IPS-11a (cell line): Measurements from ENCODE around the gene ZGLP1.
"Not testable (repeated sequence)": the region's sequence is repeated elsewhere in the genome, so short reads cannot be mapped to it uniquely, and the experiment has no call there.

ENCODE experiments used
- H3K4me3 ChIP-seq: one replicate; pipeline ENCODE4 v1.5.1; 2013; ENCODE audit warnings: low read depth, low read length, control low read depth

ZGLP1 gene

DNA sequence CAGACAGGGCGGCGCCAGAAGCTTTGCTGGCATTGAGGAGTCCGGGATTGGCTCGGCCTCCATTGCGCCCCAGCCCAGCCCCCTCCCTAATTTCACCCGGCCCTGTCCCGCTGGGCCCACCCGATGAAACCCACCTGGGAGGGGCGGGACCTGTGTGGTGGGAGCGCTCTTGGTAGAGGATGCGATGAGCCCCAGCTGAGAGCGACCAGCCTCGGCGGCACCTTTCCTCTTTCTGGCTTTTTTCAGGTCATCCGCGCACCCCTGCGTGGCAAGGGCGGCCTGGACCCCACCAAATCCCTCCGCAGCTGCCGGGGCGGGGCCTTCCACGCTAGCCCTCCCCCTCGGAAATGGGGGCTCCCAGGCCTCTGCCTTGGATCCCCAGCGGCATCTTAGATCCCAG, at the start of gene ZGLP1:
Gene ZGLP1, minus strand, starts transcription at position 393 of the 400 bp plus-strand sequence.
- H3K4me3 ChIP-seq: no peak within 1 kb of the TSS

DNA sequence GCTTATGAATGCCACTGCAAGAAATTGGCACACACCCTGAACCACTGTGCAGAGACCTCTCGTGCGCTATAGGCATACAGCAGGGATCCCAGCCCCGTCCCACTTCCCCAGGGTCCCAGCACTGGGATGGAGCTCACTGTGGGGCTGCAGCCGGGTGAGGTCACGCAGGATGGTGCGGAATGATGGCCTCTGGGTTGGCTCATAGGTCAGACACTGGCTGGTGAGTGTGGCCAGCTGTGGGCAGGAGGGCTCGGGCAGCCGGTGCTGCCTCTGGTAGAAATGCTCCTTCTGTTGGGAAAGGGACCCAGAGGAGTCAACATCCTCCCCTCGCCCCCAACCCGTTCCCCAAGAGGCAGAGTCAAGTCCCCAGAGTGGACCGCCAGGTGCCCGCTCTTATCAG, 46.8 kb upstream of the ZGLP1 start:
- H3K4me3 ChIP-seq: no peak overlapping the region

DNA sequence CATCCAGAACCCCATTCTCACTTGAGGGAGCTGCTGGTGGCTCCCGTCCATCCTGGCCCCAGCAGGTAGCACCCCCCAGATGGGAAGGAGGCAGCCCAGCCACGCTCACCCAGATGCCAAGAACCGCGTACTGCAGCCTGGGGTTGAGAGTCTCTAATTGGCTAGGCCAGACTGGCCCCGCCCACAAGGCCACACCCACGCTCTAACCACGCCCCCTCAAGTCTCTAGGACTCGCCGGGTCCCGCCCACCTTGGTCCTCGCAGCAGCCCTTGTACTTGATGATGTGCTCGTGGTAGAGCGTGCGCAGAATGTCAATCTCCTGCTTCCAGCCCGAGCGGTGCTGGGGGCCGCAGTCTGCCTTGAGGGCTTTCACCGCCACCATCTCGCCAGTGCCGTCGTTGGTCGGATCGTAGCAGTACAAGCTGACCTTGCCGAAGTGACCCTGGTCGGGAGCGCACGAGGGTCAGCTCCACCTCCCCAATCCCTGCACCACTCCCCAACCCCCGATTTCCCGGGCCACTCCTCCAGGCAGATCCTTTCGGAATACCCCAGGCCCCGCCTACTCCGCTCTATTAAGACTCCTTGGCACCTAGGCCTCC, 44.3 kb upstream of the ZGLP1 start:
- peak overlapping the region; percentile 65 for H3K4me3 ChIP-seq

DNA sequence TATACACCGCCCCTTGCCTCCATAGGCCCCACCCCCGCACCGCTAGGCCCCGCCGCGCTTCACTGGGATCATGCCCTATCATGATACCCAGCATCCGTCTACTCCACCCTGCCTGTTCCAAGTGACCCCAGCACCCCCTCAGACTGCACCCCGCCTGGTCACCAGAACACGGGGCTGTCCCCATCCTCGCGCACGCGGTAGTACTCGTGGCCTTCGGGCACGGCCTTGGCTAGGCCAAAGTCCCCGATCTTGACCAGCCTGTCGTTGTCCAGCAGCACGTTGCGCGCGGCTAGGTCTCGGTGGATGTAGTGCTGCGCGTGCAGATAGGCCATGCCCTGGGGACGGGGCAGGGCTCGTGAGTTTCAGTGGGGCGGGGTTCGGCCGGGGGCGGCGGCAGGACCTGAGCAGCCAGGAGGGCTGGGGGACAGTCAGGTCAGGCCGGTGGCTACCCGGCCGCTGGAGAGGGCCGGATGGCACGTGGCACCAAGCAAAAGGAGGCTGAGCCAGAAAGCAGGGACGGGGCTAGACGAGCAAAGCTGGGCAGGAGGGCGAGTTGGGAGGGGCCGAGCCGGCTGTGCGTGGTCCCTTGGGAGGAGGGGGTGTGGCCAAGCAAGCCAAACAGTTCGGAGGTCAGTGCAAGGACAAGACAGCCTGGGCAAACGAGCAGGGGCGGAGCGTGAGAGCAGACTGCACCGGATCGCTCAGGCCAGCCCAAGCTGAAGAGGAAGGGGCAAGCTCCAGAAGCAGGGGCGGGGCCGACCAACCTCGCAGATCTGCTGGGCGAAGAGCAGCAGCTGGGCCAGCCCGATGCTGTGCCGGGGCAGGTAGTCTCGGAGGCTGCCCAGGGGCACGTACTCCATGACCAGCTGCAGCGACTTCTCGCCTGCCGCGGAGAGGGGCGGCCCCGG, 43.4 kb upstream of the ZGLP1 start:
- peak overlapping the region; percentile 65 for H3K4me3 ChIP-seq

DNA sequence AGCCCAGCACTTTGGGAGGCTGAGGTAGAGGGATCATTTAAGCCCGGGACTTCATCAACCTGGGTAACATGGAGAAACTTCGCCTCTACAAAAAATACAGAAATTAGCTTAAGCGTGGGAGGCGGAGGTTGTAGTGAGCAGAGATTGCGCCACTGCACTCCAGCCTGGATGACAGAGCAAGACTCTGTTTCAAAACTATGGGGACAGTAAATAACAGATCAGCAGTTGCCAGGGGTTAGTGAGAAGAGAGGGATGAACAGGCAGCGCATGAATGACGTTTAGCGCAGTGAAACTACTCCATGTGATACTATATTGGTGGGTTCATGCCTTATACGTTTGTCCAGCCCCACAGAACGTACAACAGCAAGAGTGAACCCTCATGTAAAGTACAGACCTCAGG, 36.9 kb upstream of the ZGLP1 start:
- no peak overlapping the region for H3K4me3 ChIP-seq

DNA sequence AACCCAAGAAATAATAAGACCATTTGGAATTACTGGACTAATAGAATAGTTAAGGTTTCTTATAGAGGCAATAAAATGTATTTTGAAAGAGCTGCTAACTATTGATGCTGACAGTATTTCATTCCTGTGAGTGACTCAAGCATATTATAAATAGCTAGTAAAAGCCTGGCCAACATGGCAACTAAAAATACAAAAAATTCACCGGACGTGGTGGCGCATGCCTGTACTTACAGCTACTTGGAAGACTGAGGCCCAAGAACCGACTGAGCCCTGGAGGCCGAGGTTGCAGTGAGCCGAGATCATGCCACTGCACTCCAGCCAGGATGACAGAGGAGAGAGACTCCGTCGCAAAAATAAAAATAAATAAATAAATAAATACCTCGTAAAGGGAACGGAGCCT, 35.2 kb upstream of the ZGLP1 start:
- no peak overlapping the region for H3K4me3 ChIP-seq

DNA sequence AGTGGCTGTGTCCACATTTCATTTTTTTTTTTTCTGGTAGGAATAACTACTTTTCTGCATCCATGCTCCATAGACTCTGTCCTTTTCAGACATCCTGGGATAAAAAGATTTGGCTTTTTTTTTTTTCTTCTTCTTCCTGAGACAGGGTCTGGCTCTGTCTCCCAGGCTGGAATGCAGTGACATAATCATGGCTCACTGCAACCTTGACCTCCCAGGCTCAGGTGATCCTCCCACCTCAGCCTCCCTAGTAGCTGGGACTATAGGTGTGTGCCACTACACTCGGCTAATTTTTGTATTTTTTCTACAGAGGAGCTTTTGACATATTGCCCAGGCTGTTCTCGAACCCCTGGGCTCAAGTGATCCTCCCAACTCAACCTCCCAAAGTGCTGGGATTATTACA, 33.9 kb upstream of the ZGLP1 start:
- no peak overlapping the region for H3K4me3 ChIP-seq

DNA sequence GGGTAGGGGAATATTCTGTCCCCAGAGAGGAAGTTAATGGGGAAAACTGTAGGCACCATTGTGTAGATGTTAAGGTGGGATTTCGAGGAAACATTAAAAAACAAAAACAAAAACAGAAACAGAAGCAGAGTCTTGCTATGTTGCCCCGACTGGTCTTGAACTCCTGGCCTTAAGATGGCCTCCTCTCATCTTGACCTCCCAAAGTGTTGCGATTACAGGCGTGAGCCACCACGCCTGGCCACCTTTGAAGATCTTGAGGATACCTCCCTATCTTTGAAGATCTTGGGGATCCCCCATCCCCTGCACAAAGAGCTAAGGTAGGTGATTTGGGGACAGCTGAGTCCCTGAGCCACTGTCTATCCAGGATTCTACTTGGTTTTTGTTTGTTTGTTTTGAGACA, 30.4 kb upstream of the ZGLP1 start:
- H3K4me3 ChIP-seq: no peak overlapping the region

DNA sequence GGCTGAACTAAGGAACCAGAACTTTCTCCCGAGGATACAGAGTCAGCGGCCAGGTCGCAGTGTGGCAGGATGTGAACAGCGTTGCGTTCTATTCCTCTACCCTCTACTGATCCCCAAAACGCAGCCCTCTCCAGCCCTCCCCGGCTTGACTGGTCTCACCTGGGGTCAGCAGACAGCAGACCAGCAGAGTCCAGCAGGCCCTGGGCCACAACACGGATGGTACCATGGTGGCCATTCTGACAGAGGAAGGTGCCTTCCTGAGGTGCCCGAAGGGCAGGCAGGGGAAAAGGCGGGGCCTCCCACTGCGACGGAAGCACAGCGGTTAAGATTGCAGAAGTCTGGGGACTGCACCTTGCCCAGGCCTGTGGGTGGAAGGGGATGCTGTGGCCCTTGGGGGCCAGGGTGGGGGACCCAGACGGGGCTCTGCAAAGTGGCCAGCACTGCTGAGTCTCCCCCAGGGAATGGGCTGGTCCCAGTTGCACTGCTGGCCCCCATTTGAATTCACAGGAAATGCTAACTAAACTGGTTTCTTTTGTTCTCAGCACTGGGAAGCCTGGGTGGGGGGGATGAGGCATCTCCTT, 29.9 kb upstream of the ZGLP1 start, which contains the start of gene ICAM3:
Gene ICAM3, minus strand, starts transcription at position 245 of the 581 bp plus-strand sequence. Its CDS starts 10 bp downstream, at position 235.
- no peak within 1 kb of the TSS for H3K4me3 ChIP-seq

DNA sequence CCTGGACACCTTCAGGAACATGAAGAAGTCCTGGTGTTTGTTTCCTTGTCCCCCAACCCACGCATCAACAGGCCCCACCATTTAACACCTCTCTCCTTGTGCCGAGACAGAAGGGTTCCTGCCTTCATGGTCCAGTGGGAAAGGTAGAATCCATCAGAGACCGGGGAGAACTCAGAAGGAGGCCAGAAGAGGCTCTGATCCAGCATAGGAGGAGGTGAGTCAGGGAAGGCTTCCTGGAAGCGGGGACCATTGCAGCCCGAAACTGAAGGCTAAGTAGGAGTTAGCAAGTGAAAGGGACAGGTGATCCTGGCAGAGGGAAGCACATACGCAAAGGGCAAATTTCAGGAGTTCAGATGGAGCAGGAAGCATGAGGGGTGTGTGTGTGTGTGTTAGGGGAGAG, 29.3 kb upstream of the ZGLP1 start:
- no peak overlapping the region for H3K4me3 ChIP-seq

DNA sequence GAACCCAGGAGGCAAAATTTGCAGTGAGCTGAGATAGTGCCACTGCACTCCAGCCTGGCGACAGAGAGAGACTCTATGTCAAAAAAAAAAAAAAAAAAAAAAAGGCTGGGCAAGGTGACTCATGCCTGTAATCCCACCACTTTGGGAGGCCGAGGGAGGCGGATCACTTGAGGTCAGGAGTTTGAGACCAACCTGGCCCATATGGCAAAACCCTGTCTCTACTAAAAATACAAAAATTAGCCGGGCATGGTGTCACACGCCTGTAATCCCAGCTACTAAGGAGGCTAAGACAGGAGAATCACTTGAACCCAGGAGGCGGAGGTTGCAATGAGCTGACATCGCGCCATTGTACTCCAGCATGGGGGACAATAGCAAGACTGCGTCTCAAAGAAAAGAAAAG, 27.1 kb upstream of the ZGLP1 start:
- not testable (repeated sequence) for H3K4me3 ChIP-seq

DNA sequence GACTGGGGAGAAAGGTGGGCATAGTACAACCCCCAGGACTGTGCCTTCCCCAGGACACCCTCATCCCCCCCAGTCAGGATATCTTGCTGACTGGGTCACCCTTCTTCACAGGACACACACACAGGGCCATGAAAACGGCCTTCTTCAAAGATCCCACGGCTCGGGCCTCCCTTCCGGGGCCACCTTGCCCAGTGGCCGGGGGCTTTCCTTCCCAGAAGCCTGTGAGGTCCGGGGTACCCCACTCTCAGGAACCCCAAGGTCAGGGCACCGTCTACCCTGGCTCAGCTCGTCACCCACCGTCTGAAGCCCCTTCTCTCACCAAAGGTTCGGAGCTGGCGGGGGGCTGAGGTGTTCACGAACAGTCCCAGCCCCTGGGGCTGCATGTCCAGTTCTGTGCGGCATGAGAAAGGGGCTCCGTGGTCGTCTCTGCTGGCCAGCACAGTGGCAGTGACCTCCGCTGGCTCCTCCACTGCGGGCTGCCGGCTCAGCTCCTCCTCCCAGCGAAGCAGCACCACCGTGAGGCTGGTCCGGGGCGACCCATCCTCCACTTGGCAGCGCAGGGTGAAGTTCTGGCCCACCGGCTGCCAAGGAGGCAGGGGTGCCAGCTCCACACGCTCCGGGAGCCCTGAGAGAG, 25.9 kb upstream of the ZGLP1 start:
- no peak overlapping the region for H3K4me3 ChIP-seq

DNA sequence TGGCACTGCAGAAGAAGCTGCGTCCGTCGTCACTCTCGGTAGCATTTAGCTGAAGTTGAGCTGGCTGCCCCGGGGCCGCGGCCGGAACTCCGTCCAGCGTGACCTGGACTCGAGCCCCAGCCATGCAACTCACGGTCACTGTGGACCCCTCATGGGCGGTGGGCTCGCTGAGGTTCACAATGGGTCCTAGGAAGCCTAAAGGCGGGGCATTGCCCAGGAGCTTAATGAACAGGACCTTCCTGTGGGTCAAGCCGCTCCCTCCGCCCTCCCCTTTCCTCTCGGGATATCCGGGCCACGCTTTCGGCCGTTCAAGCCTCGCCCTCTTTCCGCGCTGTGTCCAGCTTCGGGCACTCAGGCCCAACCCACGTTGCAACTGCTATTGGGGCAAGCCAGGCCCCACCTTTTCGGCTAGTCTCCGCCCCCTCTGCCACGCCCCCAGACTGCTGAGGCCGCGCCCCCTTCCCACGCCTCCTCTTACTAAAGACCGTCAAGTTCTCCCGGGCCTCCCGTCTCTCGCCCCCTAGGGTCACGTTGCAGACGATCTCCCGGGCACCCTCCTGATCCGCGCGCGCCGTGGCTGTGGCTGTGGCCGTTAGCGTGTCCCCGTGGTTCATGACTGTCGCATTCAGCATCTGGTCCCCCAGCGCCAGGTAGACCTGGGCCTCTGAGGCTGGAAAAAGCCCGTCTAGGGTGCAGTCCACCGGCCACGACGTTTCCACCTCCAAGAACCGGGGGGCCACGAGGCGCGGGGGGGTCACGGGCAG, 25.2 kb upstream of the ZGLP1 start:
- peak overlapping the region; percentile 86 for H3K4me3 ChIP-seq

DNA sequence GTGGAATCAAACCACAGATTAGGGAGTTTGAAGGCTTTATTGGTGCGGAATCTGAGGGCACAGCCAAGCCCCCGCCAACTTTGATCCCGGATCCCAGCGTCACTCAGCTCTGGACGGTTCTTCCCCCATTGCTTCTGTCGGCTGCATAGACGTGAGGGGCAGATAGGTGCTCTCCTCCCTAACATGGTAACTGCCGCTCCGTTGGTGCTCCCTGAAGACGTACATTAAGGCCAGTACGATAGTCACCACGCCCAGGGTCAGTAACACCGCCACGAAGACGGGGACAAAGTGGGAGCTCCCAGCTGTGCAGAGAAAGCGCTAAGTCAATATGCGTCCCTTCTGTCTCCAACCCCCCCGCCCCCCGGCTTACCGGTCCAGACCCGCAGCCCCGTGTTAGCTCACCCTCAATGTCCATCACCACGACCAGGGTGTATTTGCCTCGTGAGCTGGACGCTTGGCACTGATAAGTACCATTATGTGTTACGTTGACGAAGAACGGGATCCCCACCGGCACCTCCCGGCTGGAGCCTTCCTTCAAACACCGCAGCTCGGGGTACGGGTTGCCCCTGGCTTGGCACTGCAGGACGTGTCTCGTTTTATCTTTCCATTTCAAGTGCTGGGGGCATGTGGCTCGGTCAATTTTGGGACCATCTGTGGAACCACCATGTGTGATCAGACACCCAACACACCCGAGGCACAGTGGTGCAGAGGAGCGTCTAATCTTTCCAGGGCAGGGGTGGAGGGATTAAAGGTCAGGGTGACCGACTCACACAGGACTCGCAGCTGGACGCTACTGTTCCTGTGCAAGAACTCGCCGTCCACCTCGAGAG, 24.4 kb upstream of the ZGLP1 start:
- peak overlapping the region; percentile 86 for H3K4me3 ChIP-seq

DNA sequence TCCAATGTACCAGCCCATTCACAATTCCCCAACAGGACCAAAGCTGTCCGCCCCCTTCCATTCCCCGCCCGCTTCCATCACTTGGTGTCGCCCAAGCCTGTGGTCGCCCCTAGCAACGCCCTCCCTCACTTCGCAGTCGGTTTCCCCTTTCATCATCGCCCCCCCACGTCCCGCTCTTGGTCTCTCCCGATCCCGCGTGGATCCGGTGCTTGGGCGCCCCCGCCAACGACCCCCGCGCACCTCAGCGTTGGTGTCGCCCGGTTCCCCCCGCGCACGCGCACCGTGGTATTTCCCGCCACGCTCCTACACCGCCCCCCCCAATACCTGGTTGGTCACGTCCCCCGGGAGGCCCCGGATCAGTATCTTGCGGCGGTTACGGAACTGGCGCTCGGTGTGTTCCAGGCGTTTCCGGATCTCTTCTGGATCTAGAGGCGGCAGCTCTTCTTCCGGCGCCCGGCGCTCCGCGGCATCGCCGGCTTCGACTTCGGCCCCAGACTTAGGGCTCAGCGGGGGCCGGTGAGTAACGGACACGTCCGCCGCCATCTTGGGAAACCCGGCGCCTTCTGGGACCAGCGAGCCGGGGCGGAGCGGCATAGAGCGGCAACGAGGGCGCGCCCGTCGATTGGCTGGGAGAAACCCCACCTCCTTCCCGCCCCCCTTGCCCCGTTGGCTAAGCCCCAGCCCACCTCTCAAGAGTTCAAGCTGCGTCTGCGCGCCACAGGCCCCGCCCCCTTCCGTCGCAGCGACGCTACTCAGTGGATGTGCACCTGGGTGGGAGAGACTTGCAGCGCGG, 23.5 kb upstream of the ZGLP1 start, which contains the start of gene RAVER1:
Gene RAVER1, minus strand, starts transcription at position 565 of the 793 bp plus-strand sequence. Its CDS starts 22 bp downstream, at position 543.
- peak within 1 kb of the TSS; percentile 86 for H3K4me3 ChIP-seq

DNA sequence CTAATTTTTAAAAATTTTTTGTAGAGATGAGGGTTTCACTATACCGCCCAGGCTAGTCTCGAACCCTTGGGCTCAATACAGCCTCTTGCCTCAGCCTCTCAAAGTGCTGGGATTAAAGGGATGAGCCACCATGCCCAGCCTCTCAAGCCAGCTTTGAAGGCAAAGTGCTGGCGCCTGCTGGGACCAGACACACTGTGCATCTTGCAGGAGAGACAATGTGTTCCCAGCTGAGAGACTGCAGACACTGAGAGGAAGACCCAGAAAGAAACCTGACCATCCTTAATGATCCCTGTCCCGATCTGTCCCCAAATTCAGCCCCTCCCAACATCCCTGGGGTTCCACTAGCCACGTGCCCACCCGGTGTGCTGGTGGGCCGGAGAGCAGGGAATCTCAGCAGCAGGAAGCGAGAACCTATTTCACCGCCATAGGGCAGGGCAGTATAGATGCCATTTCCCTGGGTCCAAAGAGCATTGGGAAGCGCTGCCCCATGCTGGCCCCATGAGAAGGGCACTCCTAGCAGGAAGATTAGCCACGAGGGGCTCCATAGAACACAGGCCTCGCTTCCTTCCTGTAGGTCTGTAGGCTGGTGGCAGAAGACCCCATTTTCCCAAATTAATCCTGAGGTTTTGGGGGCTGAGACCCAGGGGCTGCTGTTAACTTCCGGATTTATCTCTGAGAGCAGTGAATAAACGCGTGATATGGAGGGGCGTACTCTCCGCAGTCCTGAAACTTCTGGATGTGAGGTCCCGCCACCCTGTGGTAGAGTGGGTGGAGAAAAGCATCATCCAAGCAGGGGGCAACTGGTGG, 22.7 kb upstream of the ZGLP1 start:
- peak overlapping the region; percentile 86 for H3K4me3 ChIP-seq

DNA sequence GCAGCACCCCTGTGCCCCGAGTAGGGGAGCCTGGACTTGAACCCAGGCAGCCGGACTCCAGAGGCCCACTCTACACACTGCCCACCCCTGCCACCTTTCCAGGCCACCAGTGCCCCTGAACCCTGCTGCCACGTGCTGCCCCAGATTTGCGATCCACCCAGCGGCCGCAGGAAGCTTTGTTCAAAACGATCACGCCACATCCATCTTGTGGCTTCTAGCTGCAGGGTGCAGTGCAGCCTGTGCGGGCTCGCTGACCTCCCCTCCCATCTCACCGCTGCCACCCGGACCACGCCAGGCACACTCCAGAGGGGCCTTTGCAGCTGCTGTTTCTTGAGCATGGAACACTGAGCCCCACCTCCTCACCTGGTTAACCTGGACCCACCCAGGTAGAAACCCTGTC, 19.9 kb upstream of the ZGLP1 start:
- no peak overlapping the region for H3K4me3 ChIP-seq
